Measurements from ENCODE around the gene SLC22A4.

- no peak for TF ChIP-seq CTCF (IDR thresholded peaks at IDR 0.05)
- no peak for TF ChIP-seq POLR2A (IDR thresholded peaks at IDR 0.05)
Measured at GRCh38 chr5:132391247-132391646, 97.1 kb downstream of the SLC22A4 start.
